Liver (tissue), 9 donors: ENCODE measurements around the gene ADGRG1. TPM values are rescaled to one million over a fixed set of nuclear protein-coding genes. Genes with fewer than 3 reads are reported as not detected.

Source experiments
- DNase-seq: peaks from one replicate; pipeline ENCODE4 v3.0.0-alpha.2; 2017; ENCODE audit warnings: low spot score
- H3K27ac ChIP-seq, 2 donors: one replicate each; pipeline ENCODE4 v1.7.0; 2013; ENCODE audit warnings: inconsistent platforms in 2 of 2, low read length in 2 of 2, control low read depth in 1 of 2, low read depth in 1 of 2, mild to moderate bottlenecking in 1 of 2
- H3K27me3 ChIP-seq, 4 donors: one replicate each; pipeline versions ENCODE4 v1.6.1 to v1.7.0; 2013; ENCODE audit warnings: low read length in 3 of 4, inconsistent platforms in 1 of 4, mild to moderate bottlenecking in 1 of 4, moderate library complexity in 1 of 4; ENCODE audit not compliant: control insufficient read depth in 4 of 4, insufficient read depth in 4 of 4
- H3K36me3 ChIP-seq, 4 donors: one replicate each; pipeline versions ENCODE4 v1.6.1 to v1.7.0; 2013; ENCODE audit warnings: low read length in 3 of 4, mild to moderate bottlenecking in 3 of 4, low read depth in 1 of 4, moderate library complexity in 1 of 4; ENCODE audit not compliant: control insufficient read depth in 4 of 4, insufficient read depth in 3 of 4
- H3K4me1 ChIP-seq, 4 donors: one replicate each; pipeline versions ENCODE4 v1.6.1 to v1.7.0; 2013; ENCODE audit warnings: low read length in 3 of 4, mild to moderate bottlenecking in 3 of 4, moderate library complexity in 1 of 4; ENCODE audit not compliant: control insufficient read depth in 4 of 4, insufficient read depth in 4 of 4
- H3K4me3 ChIP-seq, 3 donors: one replicate each; pipeline versions ENCODE4 v1.6.1 to v1.7.0; 2013; ENCODE audit warnings: low read length in 3 of 3, control low read depth in 1 of 3, low read depth in 1 of 3, mild to moderate bottlenecking in 1 of 3
- H3K9ac ChIP-seq, 2 donors: one replicate each; pipeline ENCODE4 v1.7.0; 2013; ENCODE audit warnings: low read length in 2 of 2, mild to moderate bottlenecking in 2 of 2, moderate library complexity in 2 of 2, control low read depth in 1 of 2, low read depth in 1 of 2
- H3K9me3 ChIP-seq, 4 donors: one replicate each; pipeline versions ENCODE4 v1.6.1 to v1.7.0; 2013; ENCODE audit warnings: low read length in 3 of 4; ENCODE audit not compliant: control insufficient read depth in 4 of 4
- EGR1 ChIP-seq, 2 donors: IDR thresholded peaks; 2 replicates each; pipeline ENCODE4 v1.6.1; 2016 to 2018; ENCODE audit warnings: antibody characterized with exemption in 2 of 2, low read depth in 2 of 2
- FOXA1 ChIP-seq: IDR thresholded peaks from 2 replicates; pipeline ENCODE4 v1.6.1; 2016; ENCODE audit warnings: antibody characterized with exemption
- FOXA2 ChIP-seq: IDR thresholded peaks from 2 replicates; pipeline ENCODE4 v1.6.1; 2016; ENCODE audit warnings: antibody characterized with exemption
- GABPA ChIP-seq, 2 donors: IDR thresholded peaks in 1 of 2; conservative IDR thresholded peaks in 1 of 2; 2 replicates each; pipeline ENCODE4 v1.6.1; 2016; ENCODE audit warnings: antibody characterized with exemption in 2 of 2, mild to moderate bottlenecking in 1 of 2, moderate library complexity in 1 of 2
- HNF4A ChIP-seq, 2 donors: conservative IDR thresholded peaks; 2 replicates each; pipeline ENCODE4 v1.6.1; 2016; ENCODE audit warnings: antibody characterized with exemption in 2 of 2, mild to moderate bottlenecking in 2 of 2
- HNF4G ChIP-seq: IDR thresholded peaks from 2 replicates; pipeline ENCODE4 v1.6.1; 2016; ENCODE audit warnings: antibody characterized with exemption
- JUND ChIP-seq, 2 donors: IDR thresholded peaks; 2 replicates each; pipeline ENCODE4 v1.6.1; 2016; ENCODE audit warnings: antibody characterized with exemption in 2 of 2
- NR2F2 ChIP-seq: IDR thresholded peaks from 2 replicates; pipeline ENCODE4 v1.6.1; 2016; ENCODE audit warnings: antibody characterized with exemption
- RAD21 ChIP-seq, 2 donors: IDR thresholded peaks; 2 replicates each; pipeline ENCODE4 v1.6.1; 2016; ENCODE audit warnings: antibody characterized with exemption in 2 of 2, mild to moderate bottlenecking in 2 of 2
- RXRA ChIP-seq, 2 donors: IDR thresholded peaks; 2 replicates each; pipeline ENCODE4 v1.6.1; 2017 to 2018; ENCODE audit warnings: antibody characterized with exemption in 2 of 2, mild to moderate bottlenecking in 1 of 2
- SP1 ChIP-seq: IDR thresholded peaks from 2 replicates; pipeline ENCODE4 v1.6.1; 2018; ENCODE audit warnings: antibody characterized with exemption, mild to moderate bottlenecking
- TAF1 ChIP-seq: conservative IDR thresholded peaks from 2 replicates; pipeline ENCODE4 v1.6.1; 2016; ENCODE audit warnings: antibody characterized with exemption, mild to moderate bottlenecking
- YY1 ChIP-seq: IDR thresholded peaks from 2 replicates; pipeline ENCODE4 v1.6.1; 2016; ENCODE audit warnings: antibody characterized with exemption, mild to moderate bottlenecking
- WGBS: extraction: QIAGEN DNeasy Blood & Tissue Kit; methylation state at CpG from one replicate; pipeline ENCODE4 v1.1.7; 2013; 5-methylcytosine and 5-hydroxymethylcytosine counted together
- polyA plus RNA-seq, 2 donors: library from polyadenylated mRNA; stranded (reverse) in 1 of 2; unstranded in 1 of 2; fragments of 200-250 nt in 1 of 2; fragments of >200 nt in 1 of 2; fragmentation: Nextera tagmentation in 1 of 2; extraction: Ambion mirVana in 1 of 2; gene quantifications; one replicate each; pipeline versions ENCODE4 v1.2.1 to v1.2.3, GENCODE V29; 2013 to 2015
- total RNA-seq, 2 donors: library from RNA; depleted of rRNA; stranded (reverse); fragments of >200 nt; gene quantifications; one replicate each; pipeline ENCODE4 v1.2.3, GENCODE V29; 2014
- TF ChIP-seq, protein P1 (sequence below): IDR thresholded peaks from 2 replicates; pipeline ENCODE4 v1.6.1; 2016; ENCODE audit warnings: antibody characterized with exemption
- TF ChIP-seq, protein P2 (sequence below): fragments of 150-350 bp; IDR thresholded peaks from 2 replicates; pipeline ENCODE4 v1.5.1; 2017; ENCODE audit warnings: improper control_type of control experiment, low read depth, low read length; ENCODE audit not compliant: missing input control
- TF ChIP-seq, protein P3 (sequence below): IDR thresholded peaks from 2 replicates; pipeline ENCODE4 v1.6.1; 2016; ENCODE audit warnings: antibody characterized with exemption
- TF ChIP-seq, protein P4 (sequence below): IDR thresholded peaks from 2 replicates; pipeline ENCODE4 v1.6.1; 2016; ENCODE audit warnings: antibody characterized with exemption
- TF ChIP-seq, protein P5 (sequence below): IDR thresholded peaks from 2 replicates; pipeline ENCODE4 v1.6.1; 2016; ENCODE audit warnings: antibody characterized with exemption, mild to moderate bottlenecking
- donor health status: healthy.
- donor health status: healthy.
- donor health status: healthy.
- donor health status: healthy.
- donor health status: healthy.

The ADGRG1 gene
- total and polyA plus RNA-seq, 4 donors = 1.7 to 3.3 (median 2.0) TPM

DNA sequence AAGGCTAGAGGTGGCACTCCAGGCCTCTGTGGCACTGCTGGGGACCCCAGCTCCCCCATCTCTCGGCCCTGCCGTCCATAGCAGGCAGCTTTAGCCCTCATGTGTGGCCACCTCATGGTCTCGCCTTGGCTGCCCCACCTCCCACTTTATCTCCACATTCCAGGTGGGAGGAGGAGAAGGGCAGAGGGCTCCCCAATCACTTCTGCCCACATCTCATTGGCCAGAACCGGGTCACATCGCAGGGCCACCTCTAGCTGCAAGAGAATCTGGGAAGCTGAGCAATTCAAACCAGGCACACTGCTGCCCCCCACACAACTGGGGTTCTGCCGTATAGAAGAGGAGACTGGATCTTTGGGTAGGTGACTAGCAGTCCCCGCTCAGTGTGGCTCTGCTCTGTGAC lies 67.8 kb downstream of the ADGRG1 start:
- Histone ChIP-seq H3K4me3 (no peak overlapping the region), H3K9me3 (no peaks in the 10 kb centered on the region), H3K4me1 (peaks cover 2 to 25% (median 17%) of the 10 kb centered on the region in 4 donors), H3K27me3 (no peaks in the 10 kb centered on the region), H3K9ac (no peak overlapping the region), H3K27ac (no peak overlapping the region), H3K36me3 (no peaks in the 10 kb centered on the region)
- DNase-seq = no peak
- TF ChIP-seq, protein P1, sequence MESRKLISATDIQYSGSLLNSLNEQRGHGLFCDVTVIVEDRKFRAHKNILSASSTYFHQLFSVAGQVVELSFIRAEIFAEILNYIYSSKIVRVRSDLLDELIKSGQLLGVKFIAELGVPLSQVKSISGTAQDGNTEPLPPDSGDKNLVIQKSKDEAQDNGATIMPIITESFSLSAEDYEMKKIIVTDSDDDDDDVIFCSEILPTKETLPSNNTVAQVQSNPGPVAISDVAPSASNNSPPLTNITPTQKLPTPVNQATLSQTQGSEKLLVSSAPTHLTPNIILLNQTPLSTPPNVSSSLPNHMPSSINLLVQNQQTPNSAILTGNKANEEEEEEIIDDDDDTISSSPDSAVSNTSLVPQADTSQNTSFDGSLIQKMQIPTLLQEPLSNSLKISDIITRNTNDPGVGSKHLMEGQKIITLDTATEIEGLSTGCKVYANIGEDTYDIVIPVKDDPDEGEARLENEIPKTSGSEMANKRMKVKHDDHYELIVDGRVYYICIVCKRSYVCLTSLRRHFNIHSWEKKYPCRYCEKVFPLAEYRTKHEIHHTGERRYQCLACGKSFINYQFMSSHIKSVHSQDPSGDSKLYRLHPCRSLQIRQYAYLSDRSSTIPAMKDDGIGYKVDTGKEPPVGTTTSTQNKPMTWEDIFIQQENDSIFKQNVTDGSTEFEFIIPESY = no peak
- TF ChIP-seq FOXA2 (no peak), HNF4A (conservative IDR thresholded peaks at IDR 0.05) (no peak), GABPA (IDR thresholded peaks at IDR 0.05 in 1 of 2, conservative IDR thresholded peaks at IDR 0.05 in 1 of 2) (no peak), NR2F2 (no peak), JUND (IDR thresholded peaks at IDR 0.05) (no peak), EGR1 (IDR thresholded peaks at IDR 0.05; ENCODE audit: low read depth in 2 of 2) (no peak), YY1 (no peak), HNF4G (no peak), SP1 (no peak), FOXA1 (no peak), RAD21 (IDR thresholded peaks at IDR 0.05) (no peak), RXRA (IDR thresholded peaks at IDR 0.05) (no peak), TAF1 (no peak)
- TF ChIP-seq, protein P2, sequence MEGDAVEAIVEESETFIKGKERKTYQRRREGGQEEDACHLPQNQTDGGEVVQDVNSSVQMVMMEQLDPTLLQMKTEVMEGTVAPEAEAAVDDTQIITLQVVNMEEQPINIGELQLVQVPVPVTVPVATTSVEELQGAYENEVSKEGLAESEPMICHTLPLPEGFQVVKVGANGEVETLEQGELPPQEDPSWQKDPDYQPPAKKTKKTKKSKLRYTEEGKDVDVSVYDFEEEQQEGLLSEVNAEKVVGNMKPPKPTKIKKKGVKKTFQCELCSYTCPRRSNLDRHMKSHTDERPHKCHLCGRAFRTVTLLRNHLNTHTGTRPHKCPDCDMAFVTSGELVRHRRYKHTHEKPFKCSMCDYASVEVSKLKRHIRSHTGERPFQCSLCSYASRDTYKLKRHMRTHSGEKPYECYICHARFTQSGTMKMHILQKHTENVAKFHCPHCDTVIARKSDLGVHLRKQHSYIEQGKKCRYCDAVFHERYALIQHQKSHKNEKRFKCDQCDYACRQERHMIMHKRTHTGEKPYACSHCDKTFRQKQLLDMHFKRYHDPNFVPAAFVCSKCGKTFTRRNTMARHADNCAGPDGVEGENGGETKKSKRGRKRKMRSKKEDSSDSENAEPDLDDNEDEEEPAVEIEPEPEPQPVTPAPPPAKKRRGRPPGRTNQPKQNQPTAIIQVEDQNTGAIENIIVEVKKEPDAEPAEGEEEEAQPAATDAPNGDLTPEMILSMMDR = no peak
- TF ChIP-seq, protein P3, sequence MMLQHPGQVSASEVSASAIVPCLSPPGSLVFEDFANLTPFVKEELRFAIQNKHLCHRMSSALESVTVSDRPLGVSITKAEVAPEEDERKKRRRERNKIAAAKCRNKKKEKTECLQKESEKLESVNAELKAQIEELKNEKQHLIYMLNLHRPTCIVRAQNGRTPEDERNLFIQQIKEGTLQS = no peak
- TF ChIP-seq, protein P4, sequence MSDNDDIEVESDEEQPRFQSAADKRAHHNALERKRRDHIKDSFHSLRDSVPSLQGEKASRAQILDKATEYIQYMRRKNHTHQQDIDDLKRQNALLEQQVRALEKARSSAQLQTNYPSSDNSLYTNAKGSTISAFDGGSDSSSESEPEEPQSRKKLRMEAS = no peak
- TF ChIP-seq, protein P5, sequence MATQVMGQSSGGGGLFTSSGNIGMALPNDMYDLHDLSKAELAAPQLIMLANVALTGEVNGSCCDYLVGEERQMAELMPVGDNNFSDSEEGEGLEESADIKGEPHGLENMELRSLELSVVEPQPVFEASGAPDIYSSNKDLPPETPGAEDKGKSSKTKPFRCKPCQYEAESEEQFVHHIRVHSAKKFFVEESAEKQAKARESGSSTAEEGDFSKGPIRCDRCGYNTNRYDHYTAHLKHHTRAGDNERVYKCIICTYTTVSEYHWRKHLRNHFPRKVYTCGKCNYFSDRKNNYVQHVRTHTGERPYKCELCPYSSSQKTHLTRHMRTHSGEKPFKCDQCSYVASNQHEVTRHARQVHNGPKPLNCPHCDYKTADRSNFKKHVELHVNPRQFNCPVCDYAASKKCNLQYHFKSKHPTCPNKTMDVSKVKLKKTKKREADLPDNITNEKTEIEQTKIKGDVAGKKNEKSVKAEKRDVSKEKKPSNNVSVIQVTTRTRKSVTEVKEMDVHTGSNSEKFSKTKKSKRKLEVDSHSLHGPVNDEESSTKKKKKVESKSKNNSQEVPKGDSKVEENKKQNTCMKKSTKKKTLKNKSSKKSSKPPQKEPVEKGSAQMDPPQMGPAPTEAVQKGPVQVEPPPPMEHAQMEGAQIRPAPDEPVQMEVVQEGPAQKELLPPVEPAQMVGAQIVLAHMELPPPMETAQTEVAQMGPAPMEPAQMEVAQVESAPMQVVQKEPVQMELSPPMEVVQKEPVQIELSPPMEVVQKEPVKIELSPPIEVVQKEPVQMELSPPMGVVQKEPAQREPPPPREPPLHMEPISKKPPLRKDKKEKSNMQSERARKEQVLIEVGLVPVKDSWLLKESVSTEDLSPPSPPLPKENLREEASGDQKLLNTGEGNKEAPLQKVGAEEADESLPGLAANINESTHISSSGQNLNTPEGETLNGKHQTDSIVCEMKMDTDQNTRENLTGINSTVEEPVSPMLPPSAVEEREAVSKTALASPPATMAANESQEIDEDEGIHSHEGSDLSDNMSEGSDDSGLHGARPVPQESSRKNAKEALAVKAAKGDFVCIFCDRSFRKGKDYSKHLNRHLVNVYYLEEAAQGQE = no peak
- WGBS = 95% methylated on average over 7 of the region's 7 CpGs
